Ascending aorta (tissue), 2 donors: ENCODE measurements around the gene P2RX6. TPM values are rescaled to one million over a fixed set of nuclear protein-coding genes. Genes with fewer than 3 reads are reported as not detected.

Experiments
- DNase-seq, 2 donors: peaks; one replicate each; pipeline ENCODE4 v3.0.0-alpha.2; 2019; ENCODE audit warnings: low spot score in 2 of 2
- H3K27ac ChIP-seq, 2 donors: fragments of 200-600 bp; sonication (generic); one replicate each; pipeline ENCODE4 v1.5.1; 2016 to 2017; ENCODE audit warnings: mild to moderate bottlenecking in 1 of 2
- H3K27me3 ChIP-seq: fragments of 200-600 bp; sonication (generic); one replicate; pipeline ENCODE4 v1.5.1; 2017
- H3K36me3 ChIP-seq, 2 donors: fragments of 200-600 bp; sonication (generic); one replicate each; pipeline ENCODE4 v1.5.1; 2016
- H3K4me1 ChIP-seq, 2 donors: fragments of 200-600 bp; sonication (generic); one replicate each; pipeline ENCODE4 v1.5.1; 2016 to 2017; ENCODE audit warnings: mild to moderate bottlenecking in 1 of 2
- H3K4me3 ChIP-seq, 2 donors: fragments of 200-600 bp; sonication (generic); one replicate each; pipeline ENCODE4 v1.5.1; 2016 to 2017; ENCODE audit warnings: mild to moderate bottlenecking in 1 of 2
- H3K9me3 ChIP-seq, 2 donors: fragments of 200-600 bp; sonication (generic); one replicate each; pipeline ENCODE4 v1.5.1; 2016
- CTCF ChIP-seq, 3 experiments: fragments of 200-600 bp in 2 of 3; fragments of 450-650 bp in 1 of 3; sonication (generic) in 2 of 3; IDR thresholded peaks; one replicate each; pipeline ENCODE4 v1.5.1; 2016 to 2019; ENCODE audit warnings: antibody characterized with exemption in 3 of 3, mild to moderate bottlenecking in 1 of 3, moderate library complexity in 1 of 3
- intact Hi-C: fragments of 100-400 bp; cut with DNase I; formaldehyde crosslinking; loops from one replicate; pipeline ENCODE4 v1.15.1; 2023
- total RNA-seq: library from RNA; depleted of rRNA; stranded (reverse); fragments of >200 nt; gene quantifications from one replicate; pipeline ENCODE4 v1.1.0, GENCODE V29; 2016

The P2RX6 gene
- total RNA-seq, 1 donor from 2014 or later, result not detected

GRCh38 chr22:20981787-20982562 lies 33.0 kb upstream of the P2RX6 start, which contains the start of gene LZTR1:
LZTR1 (plus strand) TSS chr22:20982297; CDS start chr22:20982372, 75 bp downstream.
- Histone ChIP-seq H3K36me3 (peaks cover 7 to 15% of the 10 kb centered on the region in 2 donors), H3K9me3 (no peaks in the 10 kb centered on the region), H3K27ac (peak within 1 kb of the TSS; percentile 73 to 85), H3K4me1 (peaks cover 11 to 23% of the 10 kb centered on the region in 2 donors), H3K4me3 (peak within 1 kb of the TSS; percentile 74 to 90), H3K27me3 (no peaks in the 10 kb centered on the region)
- DNase-seq, result peak in 1 of 2 donors; percentile 88
- peak; percentile 42 to 57 (median 49) for TF ChIP-seq CTCF (IDR thresholded peaks at IDR 0.05)
- intact Hi-C loops, result loop anchor here (1.0 to 10.0 kb wide), 5 partner anchors 20 to 663 kb away; partner anchors contain the start of genes CRKL, P2RX6, PI4KA and SDF2L1

GRCh38 chr22:20982563-20982882 lies 32.4 kb upstream of the P2RX6 start:
- no peaks in the 10 kb centered on the region for H3K27me3 ChIP-seq
- TF ChIP-seq CTCF (IDR thresholded peaks at IDR 0.05), result no peak
- H3K4me1 ChIP-seq, result peaks cover 11 to 23% of the 10 kb centered on the region in 2 donors
- peak overlapping the region; percentile 73 to 85 for H3K27ac ChIP-seq
- intact Hi-C loops, result loop anchor here (1.0 to 10.0 kb wide), 4 partner anchors 20 to 662 kb away; partner anchors contain the start of genes P2RX6, PI4KA, SDF2L1 and SNAP29
- no peaks in the 10 kb centered on the region for H3K9me3 ChIP-seq
- H3K36me3 ChIP-seq, result peaks cover 12 to 20% of the 10 kb centered on the region in 2 donors
- no peak for DNase-seq
- peak overlapping the region; percentile 74 to 90 for H3K4me3 ChIP-seq

- TF ChIP-seq CTCF (IDR thresholded peaks at IDR 0.05), result no peak
- no peak for DNase-seq
- Histone ChIP-seq H3K9me3 (no peaks in the 10 kb centered on the region), H3K36me3 (peaks cover 18 to 26% of the 10 kb centered on the region in 2 donors), H3K4me3 (peak overlapping the region; percentile 74 to 90), H3K27ac (peak overlapping the region; percentile 73 to 85), H3K4me1 (peaks cover 11 to 23% of the 10 kb centered on the region in 2 donors), H3K27me3 (no peaks in the 10 kb centered on the region)
- intact Hi-C loops, result loop anchor here (2.0 to 10.0 kb wide), 3 partner anchors 34 to 662 kb away; partner anchors contain the start of genes P2RX6, PI4KA, SDF2L1 and SNAP29
Measured at GRCh38 chr22:20983081-20983771, 31.7 kb upstream of the P2RX6 start.

- no peak overlapping the region for H3K27ac ChIP-seq
- H3K4me3 ChIP-seq, result no peak overlapping the region
- H3K9me3 ChIP-seq, result no peaks in the 10 kb centered on the region
- TF ChIP-seq CTCF (IDR thresholded peaks at IDR 0.05), result no peak
- H3K36me3 ChIP-seq, result peaks cover 18 to 40% of the 10 kb centered on the region in 2 donors
- DNase-seq, result no peak
- intact Hi-C loops, result loop anchor here (10.0 kb wide), 1 partner anchor 659 kb away; the partner anchor contains the start of gene SDF2L1
- H3K27me3 ChIP-seq, result no peaks in the 10 kb centered on the region
- peaks cover 8 to 15% of the 10 kb centered on the region in 2 donors for H3K4me1 ChIP-seq
Measured at GRCh38 chr22:20985720-20986119, 29.2 kb upstream of the P2RX6 start.

- H3K9me3 ChIP-seq, result no peaks in the 10 kb centered on the region
- no peak overlapping the region for H3K27ac ChIP-seq
- DNase-seq, result no peak
- no peaks in the 10 kb centered on the region for H3K27me3 ChIP-seq
- no peak overlapping the region for H3K4me3 ChIP-seq
- H3K4me1 ChIP-seq, result peaks cover 8 to 10% of the 10 kb centered on the region in 2 donors
- no peak for TF ChIP-seq CTCF (IDR thresholded peaks at IDR 0.05)
- intact Hi-C loops, result loop anchor here (10.0 kb wide), 1 partner anchor 658 kb away; the partner anchor contains the start of gene SDF2L1
- peaks cover 23 to 47% of the 10 kb centered on the region in 2 donors for H3K36me3 ChIP-seq
Measured at GRCh38 chr22:20986365-20986764, 28.6 kb upstream of the P2RX6 start.
